Hepatocyte (in vitro differentiated cells): ENCODE results near the gene PCDHA4.

Experiments
- EZH2 ChIP-seq: fragments of 200-600 bp; sonication (generic); IDR thresholded peaks from 2 replicates; pipeline ENCODE4 v1.6.1; 2016; ENCODE audit warnings: antibody characterized with exemption, mild to moderate bottlenecking, borderline replicate concordance
- EZH2phosphoT487 ChIP-seq: fragments of 200-600 bp; sonication (generic); IDR thresholded peaks from one replicate; pipeline ENCODE4 v1.6.1; 2018; ENCODE audit warnings: antibody characterized with exemption, mild to moderate bottlenecking, low read depth, moderate library complexity; ENCODE audit not compliant: unreplicated experiment, severe bottlenecking
- TF ChIP-seq, protein P1 (sequence below): fragments of 200-600 bp; sonication (generic); IDR thresholded peaks from 2 replicates; pipeline ENCODE4 v1.5.1; 2016; ENCODE audit warnings: antibody characterized with exemption, mild to moderate bottlenecking; ENCODE audit not compliant: poor library complexity

DNA sequence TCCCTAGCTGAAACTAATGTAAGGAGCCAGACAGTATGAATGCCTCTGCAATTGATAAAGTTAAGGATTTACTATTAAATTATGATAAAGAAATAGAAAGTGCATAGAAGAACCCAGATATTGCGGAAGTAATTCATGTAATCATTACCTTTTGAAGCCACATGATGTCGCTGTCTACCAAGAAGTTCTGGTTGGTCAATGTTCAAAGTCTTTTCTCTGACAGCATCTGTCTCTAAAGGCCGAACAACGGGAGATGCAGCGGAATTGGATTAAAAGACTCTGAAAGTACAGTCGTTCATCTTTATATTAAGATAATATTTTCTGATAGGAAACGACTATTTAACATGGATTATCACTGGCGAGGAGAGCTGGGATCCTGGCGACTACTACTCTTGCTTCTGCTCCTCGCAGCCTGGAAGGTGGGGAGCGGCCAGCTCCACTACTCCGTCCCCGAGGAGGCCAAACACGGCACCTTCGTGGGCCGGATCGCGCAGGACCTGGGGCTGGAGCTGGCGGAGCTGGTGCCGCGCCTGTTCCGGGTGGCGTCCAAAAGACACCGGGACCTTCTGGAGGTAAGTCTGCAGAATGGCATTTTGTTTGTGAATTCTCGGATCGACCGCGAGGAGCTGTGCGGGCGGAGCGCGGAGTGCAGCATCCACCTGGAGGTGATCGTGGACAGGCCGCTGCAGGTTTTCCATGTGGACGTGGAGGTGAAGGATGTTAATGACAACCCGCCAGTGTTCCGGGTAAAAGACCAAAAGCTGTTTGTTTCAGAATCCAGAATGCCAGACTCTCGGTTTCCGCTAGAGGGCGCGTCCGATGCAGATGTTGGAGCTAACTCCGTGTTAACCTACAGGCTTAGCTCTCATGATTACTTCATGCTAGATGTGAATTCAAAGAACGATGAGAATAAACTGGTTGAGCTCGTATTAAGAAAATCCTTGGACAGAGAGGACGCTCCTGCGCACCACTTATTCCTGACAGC lies 34.4 kb downstream of the PCDHA4 start, which contains the start of gene PCDHA8:
- TF ChIP-seq, protein P1, sequence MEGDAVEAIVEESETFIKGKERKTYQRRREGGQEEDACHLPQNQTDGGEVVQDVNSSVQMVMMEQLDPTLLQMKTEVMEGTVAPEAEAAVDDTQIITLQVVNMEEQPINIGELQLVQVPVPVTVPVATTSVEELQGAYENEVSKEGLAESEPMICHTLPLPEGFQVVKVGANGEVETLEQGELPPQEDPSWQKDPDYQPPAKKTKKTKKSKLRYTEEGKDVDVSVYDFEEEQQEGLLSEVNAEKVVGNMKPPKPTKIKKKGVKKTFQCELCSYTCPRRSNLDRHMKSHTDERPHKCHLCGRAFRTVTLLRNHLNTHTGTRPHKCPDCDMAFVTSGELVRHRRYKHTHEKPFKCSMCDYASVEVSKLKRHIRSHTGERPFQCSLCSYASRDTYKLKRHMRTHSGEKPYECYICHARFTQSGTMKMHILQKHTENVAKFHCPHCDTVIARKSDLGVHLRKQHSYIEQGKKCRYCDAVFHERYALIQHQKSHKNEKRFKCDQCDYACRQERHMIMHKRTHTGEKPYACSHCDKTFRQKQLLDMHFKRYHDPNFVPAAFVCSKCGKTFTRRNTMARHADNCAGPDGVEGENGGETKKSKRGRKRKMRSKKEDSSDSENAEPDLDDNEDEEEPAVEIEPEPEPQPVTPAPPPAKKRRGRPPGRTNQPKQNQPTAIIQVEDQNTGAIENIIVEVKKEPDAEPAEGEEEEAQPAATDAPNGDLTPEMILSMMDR, result no peak
- no peak for TF ChIP-seq EZH2
- no peak for TF ChIP-seq EZH2phosphoT487
